ENCODE results near the gene MCHR1. TPM values are rescaled to one million over a fixed set of nuclear protein-coding genes. Genes with fewer than 3 reads are reported as not detected.
A peak's percentile ranks its signal among the peaks of the same experiment; 100 is the strongest.
"Not testable (repeated sequence)": the region's sequence is repeated elsewhere in the genome, so short reads cannot be mapped to it uniquely, and the experiment has no call there.

MCHR1 gene
- total and polyA plus RNA-seq, 8 donors, result 0.23 to 0.26 TPM; not detected in 6

DNA sequence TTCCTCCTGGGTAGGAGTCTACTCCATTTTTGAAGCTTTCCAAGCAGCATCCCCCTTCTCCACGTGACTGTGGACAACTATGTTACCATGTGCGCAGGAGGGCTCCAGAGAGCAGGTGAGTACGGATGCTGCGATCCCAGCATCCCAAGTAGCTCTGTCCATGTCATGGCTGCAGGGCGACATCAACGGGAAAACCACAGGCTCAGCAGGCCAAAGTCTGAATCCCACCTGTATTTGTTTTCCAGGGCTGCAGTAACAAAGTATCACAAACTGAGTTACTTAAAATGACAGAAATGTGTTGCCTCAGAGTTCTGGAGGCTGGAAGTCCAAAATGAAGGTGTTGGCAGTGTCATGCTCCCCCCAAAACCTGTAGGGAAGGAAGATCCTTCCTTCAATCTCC is 40.3 kb downstream of the MCHR1 start:
- Histone ChIP-seq H3K4me1 (no peaks in the 10 kb centered on the region), H3K36me3 (no peaks in the 10 kb centered on the region), H3K27ac (no peak overlapping the region), H3K9me3 (no peaks in the 10 kb centered on the region), H3K4me3 (no peak overlapping the region), H3K27me3 (no peaks in the 10 kb centered on the region)
- intact Hi-C loops (cut with DNase I), result no loop called here
- FAIRE-seq (no peak), DNase-seq (no peak), ATAC-seq (no peak)
- 52 to 57% methylated on average over 6 of the region's 6 CpGs for WGBS, 2 donors
- TF ChIP-seq, protein P1, sequence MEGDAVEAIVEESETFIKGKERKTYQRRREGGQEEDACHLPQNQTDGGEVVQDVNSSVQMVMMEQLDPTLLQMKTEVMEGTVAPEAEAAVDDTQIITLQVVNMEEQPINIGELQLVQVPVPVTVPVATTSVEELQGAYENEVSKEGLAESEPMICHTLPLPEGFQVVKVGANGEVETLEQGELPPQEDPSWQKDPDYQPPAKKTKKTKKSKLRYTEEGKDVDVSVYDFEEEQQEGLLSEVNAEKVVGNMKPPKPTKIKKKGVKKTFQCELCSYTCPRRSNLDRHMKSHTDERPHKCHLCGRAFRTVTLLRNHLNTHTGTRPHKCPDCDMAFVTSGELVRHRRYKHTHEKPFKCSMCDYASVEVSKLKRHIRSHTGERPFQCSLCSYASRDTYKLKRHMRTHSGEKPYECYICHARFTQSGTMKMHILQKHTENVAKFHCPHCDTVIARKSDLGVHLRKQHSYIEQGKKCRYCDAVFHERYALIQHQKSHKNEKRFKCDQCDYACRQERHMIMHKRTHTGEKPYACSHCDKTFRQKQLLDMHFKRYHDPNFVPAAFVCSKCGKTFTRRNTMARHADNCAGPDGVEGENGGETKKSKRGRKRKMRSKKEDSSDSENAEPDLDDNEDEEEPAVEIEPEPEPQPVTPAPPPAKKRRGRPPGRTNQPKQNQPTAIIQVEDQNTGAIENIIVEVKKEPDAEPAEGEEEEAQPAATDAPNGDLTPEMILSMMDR (IDR thresholded peaks at IDR 0.05), result no peak

DNA sequence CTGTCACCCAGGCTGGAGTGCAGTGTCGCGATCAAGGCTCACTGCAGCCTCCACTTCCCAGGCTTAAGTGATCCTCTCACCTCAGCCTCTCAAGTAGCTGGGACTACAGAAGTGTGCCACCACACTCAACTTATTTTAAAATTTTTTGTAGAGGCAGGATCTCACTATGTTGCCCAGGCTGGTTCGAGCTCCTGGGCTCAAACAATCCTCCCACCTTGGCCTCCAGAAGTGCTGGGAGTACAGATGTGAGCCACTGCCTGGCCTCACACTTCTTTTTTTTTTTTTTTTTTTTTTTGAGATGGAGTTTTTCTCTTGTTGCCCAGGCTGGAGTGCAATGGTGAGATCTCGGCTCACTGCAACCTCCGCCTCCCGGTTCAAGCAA is 40.9 kb downstream of the MCHR1 start:
- H3K27me3 ChIP-seq; H3K9me3 ChIP-seq; H3K27ac ChIP-seq; intact Hi-C loops (cut with DNase I); H3K4me3 ChIP-seq; H3K36me3 ChIP-seq; ATAC-seq; H3K4me1 ChIP-seq; DNase-seq; FAIRE-seq: not testable (repeated sequence)
- WGBS, 2 donors, result 79 to 85% methylated on average over 6 of the region's 6 CpGs

DNA sequence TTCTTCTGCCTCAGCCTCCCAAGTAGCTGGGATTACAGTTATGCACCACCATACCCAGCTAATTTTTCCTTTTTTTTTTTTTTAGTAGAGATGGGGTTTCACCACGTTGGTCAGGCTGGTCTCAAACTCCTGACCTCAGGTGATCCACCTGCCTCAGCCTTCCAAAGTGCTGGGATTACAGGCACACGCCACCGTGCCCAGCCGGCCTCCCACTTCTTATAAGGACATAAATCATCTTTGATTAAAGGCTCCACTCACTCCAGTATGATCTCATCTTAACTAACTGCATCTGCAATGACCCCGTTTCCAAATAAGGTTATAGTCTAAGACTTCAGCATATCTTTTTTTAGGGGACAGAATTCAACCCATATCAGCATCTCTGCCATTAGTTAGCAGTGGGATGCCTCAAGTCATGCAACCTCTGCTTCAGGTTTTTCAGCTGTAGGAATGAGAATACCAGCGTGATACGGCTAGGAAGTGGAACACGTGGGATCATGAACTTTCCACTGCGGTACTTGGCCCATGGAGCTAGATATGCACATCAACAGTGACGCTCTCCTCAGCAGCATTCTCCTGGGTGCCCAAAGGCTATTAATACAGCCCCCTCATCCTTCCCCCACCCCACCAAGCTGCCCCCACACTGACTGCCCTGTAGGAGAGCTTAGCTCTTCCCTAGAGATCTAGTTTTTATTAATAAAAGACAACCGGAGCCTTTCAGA is 41.4 kb downstream of the MCHR1 start:
- H3K9me3 ChIP-seq, result no peaks in the 10 kb centered on the region
- no peak overlapping the region for H3K4me3 ChIP-seq
- peak overlapping the region in 1 of 4 donors; percentile 1 for H3K27ac ChIP-seq
- no peaks in the 10 kb centered on the region for H3K27me3 ChIP-seq
- H3K4me1 ChIP-seq, result no peaks in the 10 kb centered on the region
- H3K36me3 ChIP-seq, result no peaks in the 10 kb centered on the region
- intact Hi-C loops (cut with DNase I), result no loop called here
- ATAC-seq, result peak in 3 of 4 donors; percentile 24 to 46 (median 29)
- WGBS, 2 donors, result 31 to 34% methylated on average over 11 of the region's 11 CpGs
- TF ChIP-seq, protein P1 (IDR thresholded peaks at IDR 0.05), result no peak
- DNase-seq, result no peak
- FAIRE-seq, result no peak

DNA sequence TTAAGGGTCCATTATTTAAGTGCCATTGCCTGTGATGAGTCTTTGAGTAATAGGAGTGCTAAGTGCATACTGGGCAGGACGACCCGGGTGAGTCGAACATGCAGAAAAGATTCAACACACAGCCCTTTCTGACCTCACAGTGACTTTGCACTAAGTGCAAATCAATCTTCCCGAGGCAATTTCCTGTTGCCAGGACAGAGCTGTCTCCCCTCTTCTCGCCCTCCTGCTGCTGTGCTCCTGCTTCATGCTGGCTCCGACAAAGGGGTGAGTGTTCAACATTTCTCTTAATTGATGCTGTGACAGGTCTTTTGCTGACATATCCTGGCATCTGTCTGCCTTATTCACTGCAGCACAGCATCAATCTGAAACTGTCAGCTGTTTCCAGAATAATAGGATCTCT is 42.0 kb downstream of the MCHR1 start:
- Histone ChIP-seq H3K36me3 (no peaks in the 10 kb centered on the region), H3K27me3 (no peaks in the 10 kb centered on the region), H3K4me3 (no peak overlapping the region), H3K9me3 (no peaks in the 10 kb centered on the region), H3K27ac (peak overlapping the region in 1 of 4 donors; percentile 1), H3K4me1 (no peaks in the 10 kb centered on the region)
- intact Hi-C loops (cut with DNase I), result no loop called here
- 11 to 13% methylated on average over 6 of the region's 6 CpGs for WGBS, 2 donors
- DNase-seq (peak in 1 of 6 donors; percentile 10), ATAC-seq (peak in 3 of 4 donors; percentile 59 to 86 (median 84)), FAIRE-seq (no peak)
- TF ChIP-seq, protein P1 (IDR thresholded peaks at IDR 0.05), result no peak

DNA sequence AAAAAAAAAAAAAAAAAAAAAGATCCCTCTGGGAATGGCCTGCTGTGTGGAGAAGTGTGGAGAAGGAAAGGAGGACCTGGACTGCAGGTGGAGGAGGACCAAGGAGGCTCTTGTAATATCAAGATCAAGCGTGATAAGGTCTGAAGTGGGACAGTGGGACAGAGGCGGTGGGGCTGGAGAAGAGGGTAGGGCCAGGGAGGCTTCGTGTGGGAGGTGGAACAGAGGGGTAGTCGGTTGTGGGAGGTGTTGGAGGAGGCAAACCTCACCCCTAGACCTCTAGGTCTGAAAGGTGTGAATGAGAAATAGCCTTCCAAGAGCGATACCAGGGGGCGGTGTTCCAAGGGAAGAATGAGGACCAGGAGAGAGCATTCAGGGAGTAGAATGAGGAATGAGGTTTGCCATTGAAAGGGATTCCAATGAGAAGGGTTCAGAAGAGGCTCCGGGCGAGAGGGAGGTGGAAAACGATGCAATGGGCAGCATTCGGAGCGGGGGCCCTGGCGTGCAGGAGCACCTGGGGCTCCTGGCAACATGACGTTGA is 44.2 kb downstream of the MCHR1 start:
- H3K27me3 ChIP-seq, result no peaks in the 10 kb centered on the region
- no peaks in the 10 kb centered on the region for H3K9me3 ChIP-seq
- ATAC-seq, result no peak
- 87 to 88% methylated on average over 13 of the region's 13 CpGs for WGBS, 2 donors
- DNase-seq, result no peak
- H3K4me1 ChIP-seq, result no peaks in the 10 kb centered on the region
- FAIRE-seq, result no peak
- intact Hi-C loops (cut with DNase I), result no loop called here
- H3K36me3 ChIP-seq, result no peaks in the 10 kb centered on the region
- TF ChIP-seq, protein P1 (IDR thresholded peaks at IDR 0.05), result no peak
- no peak overlapping the region for H3K27ac ChIP-seq
- H3K4me3 ChIP-seq, result no peak overlapping the region
